Measurements from ENCODE around the gene BACH1.
"Not testable (repeated sequence)": the region's sequence is repeated elsewhere in the genome, so short reads cannot be mapped to it uniquely, and the experiment has no call there.

Gene BACH1

GRCh38 chr21:29264721-29265120 is 34.0 kb upstream of the BACH1 start:
- Histone ChIP-seq H3K36me3 (ENCODE audit: insufficient read depth, low read length) (no peaks in the 10 kb centered on the region), H3K4me3 (ENCODE audit: low read length) (no peak overlapping the region), H3K9me3 (replicated peaks; ENCODE audit: low read length) (no peaks in the 10 kb centered on the region), H3K27me3 (ENCODE audit: control insufficient read depth, insufficient read depth, low read length) (no peaks in the 10 kb centered on the region), H3K4me1 (ENCODE audit: control insufficient read depth, insufficient read depth, low read length) (peaks cover 3% of the 10 kb centered on the region), H3K9ac (ENCODE audit: low read depth, low read length) (no peak overlapping the region), H3K4me2 (ENCODE audit: low read length) (no peak overlapping the region)

GRCh38 chr21:29265690-29266479 is 32.8 kb upstream of the BACH1 start:
- Histone ChIP-seq H3K36me3 (ENCODE audit: insufficient read depth, low read length) (no peaks in the 10 kb centered on the region), H3K4me2 (ENCODE audit: low read length) (no peak overlapping the region), H3K9ac (ENCODE audit: low read depth, low read length) (no peak overlapping the region), H3K4me1 (ENCODE audit: control insufficient read depth, insufficient read depth, low read length) (no peaks in the 10 kb centered on the region), H3K9me3 (replicated peaks; ENCODE audit: low read length) (no peaks in the 10 kb centered on the region), H3K27me3 (ENCODE audit: control insufficient read depth, insufficient read depth, low read length) (no peaks in the 10 kb centered on the region), H3K4me3 (ENCODE audit: low read length) (no peak overlapping the region)

- no peaks in the 10 kb centered on the region for H3K4me1 ChIP-seq (ENCODE audit: control insufficient read depth, insufficient read depth, low read length)
- H3K9me3 ChIP-seq (replicated peaks; ENCODE audit: low read length): no peaks in the 10 kb centered on the region
- H3K36me3 ChIP-seq (ENCODE audit: insufficient read depth, low read length): no peaks in the 10 kb centered on the region
- no peak overlapping the region for H3K9ac ChIP-seq (ENCODE audit: low read depth, low read length)
- H3K4me2 ChIP-seq (ENCODE audit: low read length): no peak overlapping the region
- H3K27me3 ChIP-seq (ENCODE audit: control insufficient read depth, insufficient read depth, low read length): no peaks in the 10 kb centered on the region
- H3K4me3 ChIP-seq (ENCODE audit: low read length): no peak overlapping the region
Observed at GRCh38 chr21:29267666-29268065, 31.1 kb upstream of the BACH1 start.

- no peak overlapping the region for H3K9ac ChIP-seq (ENCODE audit: low read depth, low read length)
- H3K4me2 ChIP-seq (ENCODE audit: low read length): no peak overlapping the region
- H3K36me3 ChIP-seq (ENCODE audit: insufficient read depth, low read length): no peaks in the 10 kb centered on the region
- H3K4me3 ChIP-seq (ENCODE audit: low read length): no peak overlapping the region
- H3K4me1 ChIP-seq (ENCODE audit: control insufficient read depth, insufficient read depth, low read length): no peaks in the 10 kb centered on the region
- H3K27me3 ChIP-seq (ENCODE audit: control insufficient read depth, insufficient read depth, low read length): no peaks in the 10 kb centered on the region
- H3K9me3 ChIP-seq (replicated peaks; ENCODE audit: low read length): no peaks in the 10 kb centered on the region
Observed at GRCh38 chr21:29271927-29272333, 26.8 kb upstream of the BACH1 start.

- Histone ChIP-seq H3K4me1 (ENCODE audit: control insufficient read depth, insufficient read depth, low read length) (no peaks in the 10 kb centered on the region), H3K36me3 (ENCODE audit: insufficient read depth, low read length) (no peaks in the 10 kb centered on the region), H3K4me3 (ENCODE audit: low read length) (no peak overlapping the region), H3K27me3 (ENCODE audit: control insufficient read depth, insufficient read depth, low read length) (no peaks in the 10 kb centered on the region), H3K4me2 (ENCODE audit: low read length) (no peak overlapping the region), H3K9me3 (replicated peaks; ENCODE audit: low read length) (no peaks in the 10 kb centered on the region), H3K9ac (ENCODE audit: low read depth, low read length) (no peak overlapping the region)
Observed at GRCh38 chr21:29277442-29277841, 21.3 kb upstream of the BACH1 start.

GRCh38 chr21:29279558-29279957 is 19.2 kb upstream of the BACH1 start:
- H3K36me3 ChIP-seq (ENCODE audit: insufficient read depth, low read length): no peaks in the 10 kb centered on the region
- H3K4me1 ChIP-seq (ENCODE audit: control insufficient read depth, insufficient read depth, low read length): no peaks in the 10 kb centered on the region
- H3K9ac ChIP-seq (ENCODE audit: low read depth, low read length): no peak overlapping the region
- H3K4me2 ChIP-seq (ENCODE audit: low read length): no peak overlapping the region
- H3K9me3 ChIP-seq (replicated peaks; ENCODE audit: low read length): no peaks in the 10 kb centered on the region
- no peaks in the 10 kb centered on the region for H3K27me3 ChIP-seq (ENCODE audit: control insufficient read depth, insufficient read depth, low read length)
- H3K4me3 ChIP-seq (ENCODE audit: low read length): no peak overlapping the region

GRCh38 chr21:29281801-29282200 is 16.9 kb upstream of the BACH1 start:
- not testable (repeated sequence) for H3K4me2 ChIP-seq (ENCODE audit: low read length); H3K4me3 ChIP-seq (ENCODE audit: low read length); H3K36me3 ChIP-seq (ENCODE audit: insufficient read depth, low read length); H3K27me3 ChIP-seq (ENCODE audit: control insufficient read depth, insufficient read depth, low read length); H3K9me3 ChIP-seq (replicated peaks; ENCODE audit: low read length); H3K4me1 ChIP-seq (ENCODE audit: control insufficient read depth, insufficient read depth, low read length); H3K9ac ChIP-seq (ENCODE audit: low read depth, low read length)

GRCh38 chr21:29287383-29287782 is 11.3 kb upstream of the BACH1 start:
- Histone ChIP-seq H3K4me1 (ENCODE audit: control insufficient read depth, insufficient read depth, low read length) (peaks cover 9% of the 10 kb centered on the region), H3K9ac (ENCODE audit: low read depth, low read length) (no peak overlapping the region), H3K4me3 (ENCODE audit: low read length) (no peak overlapping the region), H3K9me3 (replicated peaks; ENCODE audit: low read length) (no peaks in the 10 kb centered on the region), H3K4me2 (ENCODE audit: low read length) (no peak overlapping the region), H3K27me3 (ENCODE audit: control insufficient read depth, insufficient read depth, low read length) (no peaks in the 10 kb centered on the region), H3K36me3 (ENCODE audit: insufficient read depth, low read length) (no peaks in the 10 kb centered on the region)

GRCh38 chr21:29288239-29288638 is 10.5 kb upstream of the BACH1 start:
- no peaks in the 10 kb centered on the region for H3K36me3 ChIP-seq (ENCODE audit: insufficient read depth, low read length)
- H3K9me3 ChIP-seq (replicated peaks; ENCODE audit: low read length): no peaks in the 10 kb centered on the region
- H3K4me1 ChIP-seq (ENCODE audit: control insufficient read depth, insufficient read depth, low read length): peaks cover 9% of the 10 kb centered on the region
- H3K9ac ChIP-seq (ENCODE audit: low read depth, low read length): no peak overlapping the region
- no peaks in the 10 kb centered on the region for H3K27me3 ChIP-seq (ENCODE audit: control insufficient read depth, insufficient read depth, low read length)
- H3K4me3 ChIP-seq (ENCODE audit: low read length): no peak overlapping the region
- H3K4me2 ChIP-seq (ENCODE audit: low read length): no peak overlapping the region

GRCh38 chr21:29289317-29289716 is 9.4 kb upstream of the BACH1 start:
- peaks cover 9% of the 10 kb centered on the region for H3K4me1 ChIP-seq (ENCODE audit: control insufficient read depth, insufficient read depth, low read length)
- H3K4me3 ChIP-seq (ENCODE audit: low read length): no peak overlapping the region
- no peak overlapping the region for H3K9ac ChIP-seq (ENCODE audit: low read depth, low read length)
- H3K4me2 ChIP-seq (ENCODE audit: low read length): no peak overlapping the region
- H3K27me3 ChIP-seq (ENCODE audit: control insufficient read depth, insufficient read depth, low read length): no peaks in the 10 kb centered on the region
- H3K36me3 ChIP-seq (ENCODE audit: insufficient read depth, low read length): no peaks in the 10 kb centered on the region
- H3K9me3 ChIP-seq (replicated peaks; ENCODE audit: low read length): no peaks in the 10 kb centered on the region

- no peaks in the 10 kb centered on the region for H3K36me3 ChIP-seq (ENCODE audit: insufficient read depth, low read length)
- no peak overlapping the region for H3K9ac ChIP-seq (ENCODE audit: low read depth, low read length)
- H3K9me3 ChIP-seq (replicated peaks; ENCODE audit: low read length): no peaks in the 10 kb centered on the region
- H3K4me3 ChIP-seq (ENCODE audit: low read length): no peak overlapping the region
- no peaks in the 10 kb centered on the region for H3K27me3 ChIP-seq (ENCODE audit: control insufficient read depth, insufficient read depth, low read length)
- peaks cover 9% of the 10 kb centered on the region for H3K4me1 ChIP-seq (ENCODE audit: control insufficient read depth, insufficient read depth, low read length)
- H3K4me2 ChIP-seq (ENCODE audit: low read length): no peak overlapping the region
Observed at GRCh38 chr21:29290240-29290639, 8.5 kb upstream of the BACH1 start.

GRCh38 chr21:29293495-29293894 is 5.2 kb upstream of the BACH1 start:
- Histone ChIP-seq H3K36me3 (ENCODE audit: insufficient read depth, low read length) (no peaks in the 10 kb centered on the region), H3K9ac (ENCODE audit: low read depth, low read length) (no peak overlapping the region), H3K4me2 (ENCODE audit: low read length) (no peak overlapping the region), H3K4me1 (ENCODE audit: control insufficient read depth, insufficient read depth, low read length) (peaks cover 5% of the 10 kb centered on the region), H3K9me3 (replicated peaks; ENCODE audit: low read length) (no peaks in the 10 kb centered on the region), H3K27me3 (ENCODE audit: control insufficient read depth, insufficient read depth, low read length) (no peaks in the 10 kb centered on the region), H3K4me3 (ENCODE audit: low read length) (no peak overlapping the region)

Measured in skeletal muscle satellite cell (primary cell).